ENCODE measurements around the gene MAGEA4. TPM values are rescaled to one million over a fixed set of nuclear protein-coding genes. Genes with fewer than 3 reads are reported as not detected.

MAGEA4 gene
- total RNA-seq, 6 experiments from 2014 or later, result not detected

DNA sequence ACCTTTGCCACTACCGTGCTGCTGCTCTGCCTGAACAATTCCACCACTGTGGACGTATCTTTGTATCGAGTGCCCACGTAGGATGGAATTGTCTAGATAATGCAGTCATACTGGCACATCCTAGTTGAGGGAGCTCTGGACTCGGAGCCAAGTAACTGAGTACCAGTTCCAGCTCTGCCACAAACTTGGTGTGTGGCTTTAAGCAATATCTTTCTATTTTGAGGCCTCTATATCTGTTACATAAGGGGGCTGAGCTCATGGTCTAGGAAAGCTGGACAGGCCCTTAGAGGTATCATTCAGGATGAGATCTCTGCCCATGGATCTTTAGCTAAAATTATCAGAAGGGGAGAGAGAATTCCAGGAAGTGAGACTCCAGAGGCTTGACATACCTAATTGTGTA, 49.3 kb downstream of the MAGEA4 start:
- peaks cover 24% of the 10 kb centered on the region for H3K36me3 Mint-ChIP-seq (ENCODE audit: low read depth)
- H3K4me1 Mint-ChIP-seq (ENCODE audit: low read depth), result peaks cover 5% of the 10 kb centered on the region; the same call in 1 of the 2 replicates
- H3K9me3 Mint-ChIP-seq, result peaks cover 6% of the 10 kb centered on the region; the same call in 1 of the 2 replicates
- no peak for TF ChIP-seq CTCF (IDR thresholded peaks at IDR 0.05)
- H3K4me3 Mint-ChIP-seq, result no peak overlapping the region
- DNase-seq, result no peak
- H3K27ac Mint-ChIP-seq, result no peak overlapping the region
- no peaks in the 10 kb centered on the region for H3K27me3 Mint-ChIP-seq (ENCODE audit: insufficient read depth)

- H3K4me1 Mint-ChIP-seq (ENCODE audit: low read depth), result peaks cover 9% of the 10 kb centered on the region; the same call in 1 of the 2 replicates
- H3K36me3 Mint-ChIP-seq (ENCODE audit: low read depth), result peaks cover 19% of the 10 kb centered on the region
- peaks cover 5% of the 10 kb centered on the region; the same call in 1 of the 2 replicates for H3K9me3 Mint-ChIP-seq
- no peaks in the 10 kb centered on the region for H3K27me3 Mint-ChIP-seq (ENCODE audit: insufficient read depth)
- TF ChIP-seq CTCF (IDR thresholded peaks at IDR 0.05), result no peak
- no peak for DNase-seq
- no peak overlapping the region for H3K4me3 Mint-ChIP-seq
- no peak overlapping the region for H3K27ac Mint-ChIP-seq
Measured at GRCh38 chrX:151966236-151966635, 53.5 kb downstream of the MAGEA4 start.

DNA sequence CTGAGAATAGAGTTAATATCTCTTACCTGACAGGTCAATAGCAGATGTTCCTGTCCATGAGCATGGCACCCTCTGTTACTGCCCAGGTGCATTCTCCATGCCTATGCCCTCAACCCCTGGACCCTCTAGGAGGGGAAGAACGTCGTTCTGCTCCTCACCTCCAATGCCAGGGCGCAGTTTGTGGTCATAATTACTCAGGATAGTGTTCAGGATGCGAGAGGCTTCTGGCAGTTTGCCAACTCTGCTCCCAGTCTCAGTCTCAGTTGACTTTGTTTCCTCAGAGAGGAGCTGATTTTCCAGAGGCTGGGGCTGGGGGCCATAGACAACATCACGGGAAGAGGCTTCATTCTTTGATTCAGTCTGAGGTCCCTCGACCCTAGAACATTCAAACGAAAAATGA, 57.3 kb downstream of the MAGEA4 start:
- DNase-seq, result no peak
- peaks cover 8% of the 10 kb centered on the region for H3K36me3 Mint-ChIP-seq (ENCODE audit: low read depth)
- peaks cover 5% of the 10 kb centered on the region; the same call in 1 of the 2 replicates for H3K9me3 Mint-ChIP-seq
- peaks cover 15% of the 10 kb centered on the region; the same call in 1 of the 2 replicates for H3K4me1 Mint-ChIP-seq (ENCODE audit: low read depth)
- H3K27ac Mint-ChIP-seq, result no peak overlapping the region
- no peak overlapping the region for H3K4me3 Mint-ChIP-seq
- no peaks in the 10 kb centered on the region for H3K27me3 Mint-ChIP-seq (ENCODE audit: insufficient read depth)
- no peak for TF ChIP-seq CTCF (IDR thresholded peaks at IDR 0.05)

DNA sequence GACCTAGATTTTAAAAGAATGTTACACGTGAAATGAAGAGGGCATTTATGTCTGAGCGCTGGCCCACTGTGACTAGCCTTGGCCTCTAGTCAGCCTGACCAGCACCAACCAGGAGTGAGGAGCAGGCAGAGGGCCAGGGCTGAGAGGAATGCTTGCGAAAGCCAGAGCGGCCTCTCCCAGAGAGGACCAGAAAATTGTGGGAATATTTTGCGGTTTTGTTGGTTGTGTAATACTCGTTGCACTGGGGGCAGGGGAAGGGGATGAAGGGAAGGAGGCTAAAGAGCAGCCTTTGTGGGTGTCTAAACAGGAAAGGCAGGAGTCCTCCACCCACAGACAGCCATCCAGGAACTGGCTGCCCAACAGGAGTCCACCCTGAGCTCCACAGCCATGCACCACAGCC, 58.0 kb downstream of the MAGEA4 start:
- H3K27me3 Mint-ChIP-seq (ENCODE audit: insufficient read depth), result no peaks in the 10 kb centered on the region
- TF ChIP-seq CTCF (IDR thresholded peaks at IDR 0.05), result no peak
- H3K36me3 Mint-ChIP-seq (ENCODE audit: low read depth), result peaks cover 8% of the 10 kb centered on the region
- DNase-seq, result peak; percentile 91
- H3K4me3 Mint-ChIP-seq, result peak overlapping the region; percentile 52; the same call in 1 of the 2 replicates
- peak overlapping the region; percentile 62; the same call in 1 of the 2 replicates for H3K27ac Mint-ChIP-seq
- H3K4me1 Mint-ChIP-seq (ENCODE audit: low read depth), result peaks cover 15% of the 10 kb centered on the region; the same call in 1 of the 2 replicates
- peaks cover 5% of the 10 kb centered on the region; the same call in 1 of the 2 replicates for H3K9me3 Mint-ChIP-seq

DNA sequence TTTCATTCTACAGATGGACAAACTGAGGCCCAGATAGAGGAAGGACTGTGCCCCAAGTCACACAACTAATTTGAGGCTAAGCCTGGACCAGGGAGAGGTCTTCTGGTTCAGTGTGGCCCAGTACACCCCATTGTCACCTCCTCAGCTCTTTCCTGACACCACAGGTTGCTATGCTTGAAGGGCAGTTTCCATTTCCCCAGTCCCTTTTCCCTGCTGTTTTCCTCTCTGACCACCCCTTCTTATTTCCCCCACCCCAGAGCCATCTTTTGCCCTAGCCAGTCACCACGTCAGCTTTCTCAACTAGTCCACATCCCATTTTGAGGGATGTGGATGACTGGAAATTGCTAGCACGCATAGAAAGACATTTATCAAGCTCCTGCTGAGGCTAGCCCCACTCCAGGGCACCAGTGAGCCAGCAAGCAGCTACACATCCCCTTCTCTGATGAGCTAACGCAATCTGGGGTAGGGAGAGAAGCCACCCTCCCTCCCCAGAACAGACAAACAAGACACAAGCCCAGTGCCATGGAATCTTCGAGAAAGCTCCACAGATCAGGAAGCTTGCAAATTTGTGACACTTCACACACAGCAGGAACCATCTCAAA, 60.5 kb downstream of the MAGEA4 start:
- Mint-ChIP-seq H3K27ac (no peak overlapping the region; the same call in 1 of the 2 replicates), H3K4me3 (peak overlapping the region; percentile 67), H3K9me3 (peaks cover 5% of the 10 kb centered on the region; the same call in 1 of the 2 replicates), H3K4me1 (ENCODE audit: low read depth) (peaks cover 22% of the 10 kb centered on the region; the same call in 1 of the 2 replicates), H3K27me3 (ENCODE audit: insufficient read depth) (peaks cover 2% of the 10 kb centered on the region; the same call in 1 of the 2 replicates), H3K36me3 (ENCODE audit: low read depth) (peaks cover 8% of the 10 kb centered on the region)
- no peak for TF ChIP-seq CTCF (IDR thresholded peaks at IDR 0.05)
- DNase-seq, result no peak
